WERI-Rb-1 (cell line): Measurements from ENCODE around the gene HCCS.

Source experiments
- DNase-seq: peaks from one replicate; pipeline ENCODE4 v3.0.0-alpha.2; 2020
- H3K27ac ChIP-seq: fragments of 250-450 bp; sonication (Bioruptor Pico); 2 replicates; pipeline ENCODE4 v1.5.1; 2020; ENCODE audit warnings: mild to moderate bottlenecking, moderate library complexity
- H3K27me3 ChIP-seq: fragments of 250-450 bp; sonication (Bioruptor Pico); 2 replicates; pipeline ENCODE4 v1.5.1; 2021; ENCODE audit warnings: mild to moderate bottlenecking, low read depth, moderate library complexity; ENCODE audit not compliant: insufficient read depth, severe bottlenecking
- H3K36me3 ChIP-seq: fragments of 250-450 bp; sonication (Bioruptor Pico); 2 replicates; pipeline ENCODE4 v1.5.1; 2020; ENCODE audit warnings: mild to moderate bottlenecking, moderate library complexity
- H3K4me3 ChIP-seq: 2 replicates; pipeline ENCODE4 v1.5.1; 2011; ENCODE audit warnings: low read depth, mild to moderate bottlenecking, control low read depth, low read length
- H3K9me3 ChIP-seq: fragments of 250-450 bp; sonication (Bioruptor Pico); 2 replicates; pipeline ENCODE4 v1.5.1; 2021; ENCODE audit warnings: mild to moderate bottlenecking, moderate library complexity; ENCODE audit not compliant: severe bottlenecking
- TF ChIP-seq, protein P1 (sequence below): IDR thresholded peaks from 2 replicates; pipeline ENCODE4 v1.5.1; 2011; ENCODE audit warnings: low read depth, mild to moderate bottlenecking, control low read depth, inconsistent platforms, low read length

Gene HCCS

DNA sequence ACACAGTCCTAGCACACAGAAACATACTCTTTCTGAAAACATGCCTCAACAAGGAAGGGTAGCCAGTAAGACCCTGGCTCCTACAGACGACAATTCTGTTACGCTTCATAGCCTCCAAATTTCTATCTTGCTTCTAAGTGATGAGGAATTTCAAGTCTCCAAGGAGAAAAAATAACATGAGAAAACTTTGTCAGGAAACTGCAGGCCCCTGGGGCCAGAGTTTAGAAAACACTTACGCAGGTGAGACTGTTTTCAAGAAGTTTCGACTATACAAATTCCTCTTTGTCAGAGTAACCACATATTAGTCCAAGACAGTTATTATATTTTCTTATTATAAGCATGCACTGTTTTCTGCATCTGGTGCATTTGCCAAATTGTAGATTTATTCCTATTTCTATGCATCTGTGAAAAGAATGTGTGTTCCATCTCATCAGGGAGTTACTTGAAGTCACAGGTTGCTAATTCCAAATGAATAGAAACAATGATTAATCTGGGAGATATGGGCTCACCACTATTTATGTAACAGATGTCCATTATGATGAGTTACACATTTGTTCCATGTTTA, 30.3 kb upstream of the HCCS start:
- Histone ChIP-seq H3K27ac (no peak overlapping the region), H3K4me3 (no peak overlapping the region), H3K27me3 (peaks cover 2% of the 10 kb centered on the region), H3K9me3 (no peaks in the 10 kb centered on the region), H3K36me3 (no peaks in the 10 kb centered on the region)
- no peak for DNase-seq
- TF ChIP-seq, protein P1, sequence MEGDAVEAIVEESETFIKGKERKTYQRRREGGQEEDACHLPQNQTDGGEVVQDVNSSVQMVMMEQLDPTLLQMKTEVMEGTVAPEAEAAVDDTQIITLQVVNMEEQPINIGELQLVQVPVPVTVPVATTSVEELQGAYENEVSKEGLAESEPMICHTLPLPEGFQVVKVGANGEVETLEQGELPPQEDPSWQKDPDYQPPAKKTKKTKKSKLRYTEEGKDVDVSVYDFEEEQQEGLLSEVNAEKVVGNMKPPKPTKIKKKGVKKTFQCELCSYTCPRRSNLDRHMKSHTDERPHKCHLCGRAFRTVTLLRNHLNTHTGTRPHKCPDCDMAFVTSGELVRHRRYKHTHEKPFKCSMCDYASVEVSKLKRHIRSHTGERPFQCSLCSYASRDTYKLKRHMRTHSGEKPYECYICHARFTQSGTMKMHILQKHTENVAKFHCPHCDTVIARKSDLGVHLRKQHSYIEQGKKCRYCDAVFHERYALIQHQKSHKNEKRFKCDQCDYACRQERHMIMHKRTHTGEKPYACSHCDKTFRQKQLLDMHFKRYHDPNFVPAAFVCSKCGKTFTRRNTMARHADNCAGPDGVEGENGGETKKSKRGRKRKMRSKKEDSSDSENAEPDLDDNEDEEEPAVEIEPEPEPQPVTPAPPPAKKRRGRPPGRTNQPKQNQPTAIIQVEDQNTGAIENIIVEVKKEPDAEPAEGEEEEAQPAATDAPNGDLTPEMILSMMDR, result no peak

- H3K4me3 ChIP-seq, result no peak overlapping the region
- no peaks in the 10 kb centered on the region for H3K36me3 ChIP-seq
- peaks cover 3% of the 10 kb centered on the region for H3K27me3 ChIP-seq
- H3K9me3 ChIP-seq, result no peaks in the 10 kb centered on the region
- no peak for DNase-seq
- H3K27ac ChIP-seq, result no peak overlapping the region
- TF ChIP-seq, protein P1, result no peak
These were observed 29.6 kb upstream of the HCCS start for GRCh38 chrX:11081511-11081910.

DNA sequence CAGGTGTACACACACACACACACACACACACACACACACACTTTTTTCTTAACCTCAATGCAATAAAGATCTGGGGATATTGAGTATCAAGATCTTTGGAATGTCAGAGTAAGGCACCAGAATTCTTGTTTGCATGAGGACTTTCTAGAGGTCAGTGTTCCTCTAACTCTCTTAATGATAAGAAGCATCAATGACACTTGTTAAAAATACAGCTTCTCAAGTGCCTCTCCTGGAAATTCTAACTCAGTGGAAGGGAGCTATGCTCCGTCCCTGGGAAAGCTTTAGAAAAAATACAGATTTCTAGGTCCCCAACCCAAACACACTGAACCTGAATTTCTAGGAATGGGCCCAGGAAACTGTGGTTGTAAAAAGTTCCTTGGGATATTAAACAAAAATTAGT, 25.8 kb upstream of the HCCS start:
- Histone ChIP-seq H3K36me3 (no peaks in the 10 kb centered on the region), H3K27me3 (peaks cover 3% of the 10 kb centered on the region), H3K4me3 (no peak overlapping the region), H3K27ac (no peak overlapping the region), H3K9me3 (no peaks in the 10 kb centered on the region)
- TF ChIP-seq, protein P1, result no peak
- DNase-seq, result no peak

DNA sequence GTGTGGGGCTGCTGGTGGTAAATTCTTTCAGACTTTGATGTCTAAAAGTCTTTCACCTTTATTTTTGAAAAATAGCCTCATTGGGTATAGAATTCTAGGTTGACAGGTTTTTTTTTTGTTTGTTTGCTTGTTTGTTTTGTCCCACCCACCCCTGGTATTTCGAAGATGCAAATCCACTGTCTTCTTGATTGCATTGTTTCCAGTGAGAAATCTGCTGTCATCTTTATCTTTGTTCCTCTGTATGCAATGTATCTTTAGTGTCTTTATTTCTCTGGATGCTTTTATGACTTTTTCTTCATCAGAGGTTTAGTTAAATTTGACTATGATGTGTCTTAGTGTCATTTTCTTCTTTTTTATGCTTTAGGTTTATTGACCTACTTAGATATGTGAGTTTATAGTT, 21.3 kb upstream of the HCCS start:
- Histone ChIP-seq H3K4me3 (no peak overlapping the region), H3K27ac (no peak overlapping the region), H3K9me3 (no peaks in the 10 kb centered on the region), H3K27me3 (peaks cover 3% of the 10 kb centered on the region), H3K36me3 (no peaks in the 10 kb centered on the region)
- DNase-seq, result no peak
- TF ChIP-seq, protein P1, result no peak

DNA sequence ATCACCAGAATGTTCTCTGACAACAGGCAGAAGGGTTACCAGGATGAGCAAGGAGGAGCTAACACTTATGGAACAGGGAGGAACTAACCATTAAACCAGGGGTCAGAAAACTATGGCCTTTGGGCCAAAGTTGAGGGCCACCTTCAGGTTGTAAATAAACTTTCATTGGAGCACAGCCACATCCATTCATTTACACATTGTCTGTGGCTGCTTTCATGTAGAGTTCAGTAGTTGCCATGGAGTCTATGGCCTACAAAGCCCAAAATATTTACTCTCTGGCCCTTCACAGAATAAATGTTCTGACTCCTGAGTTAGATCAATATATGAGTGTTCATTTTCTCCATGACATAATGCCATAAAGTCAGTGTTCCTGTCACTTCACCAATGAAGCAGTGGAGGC, 13.2 kb upstream of the HCCS start:
- TF ChIP-seq, protein P1, result no peak
- no peak overlapping the region for H3K4me3 ChIP-seq
- no peak for DNase-seq
- H3K9me3 ChIP-seq, result no peaks in the 10 kb centered on the region
- no peaks in the 10 kb centered on the region for H3K27me3 ChIP-seq
- no peaks in the 10 kb centered on the region for H3K36me3 ChIP-seq
- H3K27ac ChIP-seq, result no peak overlapping the region

- TF ChIP-seq, protein P1, result no peak
- no peaks in the 10 kb centered on the region for H3K27me3 ChIP-seq
- H3K27ac ChIP-seq, result no peak overlapping the region
- no peak overlapping the region for H3K4me3 ChIP-seq
- no peaks in the 10 kb centered on the region for H3K36me3 ChIP-seq
- no peak for DNase-seq
- H3K9me3 ChIP-seq, result no peaks in the 10 kb centered on the region
These were observed 11.7 kb upstream of the HCCS start for GRCh38 chrX:11099465-11099864.
